DMS153 (cell line): ENCODE measurements around the gene KCTD20.

ENCODE experiments used
- DNase-seq: peaks from one replicate; lab custom pipeline; 2025; lab: John Stamatoyannopoulos, UW

Gene KCTD20

GRCh38 chr6:36493859-36494258 lies 51.1 kb downstream of the KCTD20 start:
- DNase-seq = no peak

GRCh38 chr6:36495086-36495485 lies 52.3 kb downstream of the KCTD20 start:
- DNase-seq = no peak

GRCh38 chr6:36499918-36500317 lies 57.1 kb downstream of the KCTD20 start:
- no peak for DNase-seq

- DNase-seq = no peak
Observed at GRCh38 chr6:36501686-36502085, 58.9 kb downstream of the KCTD20 start.

GRCh38 chr6:36504181-36504580 lies 61.4 kb downstream of the KCTD20 start:
- no peak for DNase-seq

GRCh38 chr6:36504982-36505381 lies 62.2 kb downstream of the KCTD20 start:
- no peak for DNase-seq

- no peak for DNase-seq
Observed at GRCh38 chr6:36505744-36506534, 63.1 kb downstream of the KCTD20 start.

GRCh38 chr6:36506611-36507010 lies 63.8 kb downstream of the KCTD20 start:
- no peak for DNase-seq

GRCh38 chr6:36508532-36508931 lies 65.7 kb downstream of the KCTD20 start:
- DNase-seq = no peak

GRCh38 chr6:36510365-36510764 lies 67.6 kb downstream of the KCTD20 start:
- DNase-seq = no peak

GRCh38 chr6:36514554-36515456 lies 72.0 kb downstream of the KCTD20 start:
- no peak for DNase-seq

- no peak for DNase-seq
Observed at GRCh38 chr6:36515844-36516243, 73.0 kb downstream of the KCTD20 start.

- no peak for DNase-seq
Observed at GRCh38 chr6:36516559-36516958, 73.8 kb downstream of the KCTD20 start.

GRCh38 chr6:36516988-36517387 lies 74.2 kb downstream of the KCTD20 start:
- DNase-seq = no peak

GRCh38 chr6:36517408-36517807 lies 74.6 kb downstream of the KCTD20 start:
- DNase-seq = no peak

- DNase-seq = peak; percentile 71
Observed at GRCh38 chr6:36519352-36519751, 76.6 kb downstream of the KCTD20 start.

- DNase-seq = no peak
Observed at GRCh38 chr6:36523451-36523850, 80.7 kb downstream of the KCTD20 start.

GRCh38 chr6:36523936-36524499 lies 81.2 kb downstream of the KCTD20 start:
- DNase-seq = no peak

- DNase-seq = no peak
Observed at GRCh38 chr6:36524871-36525270, 82.1 kb downstream of the KCTD20 start.

- no peak for DNase-seq
Observed at GRCh38 chr6:36525346-36525745, 82.5 kb downstream of the KCTD20 start.

- DNase-seq = no peak
Observed at GRCh38 chr6:36526066-36526465, 83.3 kb downstream of the KCTD20 start.

- no peak for DNase-seq
Observed at GRCh38 chr6:36533321-36533720, 90.5 kb downstream of the KCTD20 start.
